ENCODE results near the gene CPPED1.

GRCh38 chr16:12742741-12743140 is 60.9 kb downstream of the CPPED1 start:
- no peak for TF ChIP-seq POLR2A (IDR thresholded peaks at IDR 0.05)
- TF ChIP-seq, protein P1, sequence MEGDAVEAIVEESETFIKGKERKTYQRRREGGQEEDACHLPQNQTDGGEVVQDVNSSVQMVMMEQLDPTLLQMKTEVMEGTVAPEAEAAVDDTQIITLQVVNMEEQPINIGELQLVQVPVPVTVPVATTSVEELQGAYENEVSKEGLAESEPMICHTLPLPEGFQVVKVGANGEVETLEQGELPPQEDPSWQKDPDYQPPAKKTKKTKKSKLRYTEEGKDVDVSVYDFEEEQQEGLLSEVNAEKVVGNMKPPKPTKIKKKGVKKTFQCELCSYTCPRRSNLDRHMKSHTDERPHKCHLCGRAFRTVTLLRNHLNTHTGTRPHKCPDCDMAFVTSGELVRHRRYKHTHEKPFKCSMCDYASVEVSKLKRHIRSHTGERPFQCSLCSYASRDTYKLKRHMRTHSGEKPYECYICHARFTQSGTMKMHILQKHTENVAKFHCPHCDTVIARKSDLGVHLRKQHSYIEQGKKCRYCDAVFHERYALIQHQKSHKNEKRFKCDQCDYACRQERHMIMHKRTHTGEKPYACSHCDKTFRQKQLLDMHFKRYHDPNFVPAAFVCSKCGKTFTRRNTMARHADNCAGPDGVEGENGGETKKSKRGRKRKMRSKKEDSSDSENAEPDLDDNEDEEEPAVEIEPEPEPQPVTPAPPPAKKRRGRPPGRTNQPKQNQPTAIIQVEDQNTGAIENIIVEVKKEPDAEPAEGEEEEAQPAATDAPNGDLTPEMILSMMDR (IDR thresholded peaks at IDR 0.05), result no peak

Data from sigmoid colon (tissue), 3 donors.